Neuronal stem cell (in vitro differentiated cells): Measurements from ENCODE around the gene MEX3A.
"Not testable (repeated sequence)": the region's sequence is repeated elsewhere in the genome, so short reads cannot be mapped to it uniquely, and the experiment has no call there.

ENCODE experiments used
- DNase-seq: peaks from one replicate; pipeline ENCODE4 v3.0.0-alpha.2; 2013; ENCODE audit warnings: low spot score
- H2AFZ ChIP-seq: one replicate; pipeline ENCODE4 v1.6.1; 2013; ENCODE audit warnings: mild to moderate bottlenecking, low read length, inconsistent platforms
- H2AK5ac ChIP-seq: 2 replicates; pipeline ENCODE4 v1.6.1; 2013; ENCODE audit warnings: low read depth, mild to moderate bottlenecking, inconsistent platforms, low read length, moderate library complexity, mixed read lengths
- H2BK120ac ChIP-seq: 2 replicates; pipeline ENCODE4 v1.6.1; 2013; ENCODE audit warnings: low read depth, mild to moderate bottlenecking, inconsistent platforms, low read length, moderate library complexity, mixed read lengths
- H2BK12ac ChIP-seq: one replicate; pipeline ENCODE4 v1.6.1; 2013; ENCODE audit warnings: low read length, inconsistent platforms
- H2BK15ac ChIP-seq: 2 replicates; pipeline ENCODE4 v1.6.1; 2013; ENCODE audit warnings: mild to moderate bottlenecking, low read length, inconsistent platforms, mixed read lengths
- H2BK5ac ChIP-seq: one replicate; pipeline ENCODE4 v1.6.1; 2013; ENCODE audit warnings: inconsistent platforms, mild to moderate bottlenecking, low read length, moderate library complexity
- H3K14ac ChIP-seq: one replicate; pipeline ENCODE4 v1.6.1; 2013; ENCODE audit warnings: low read length, inconsistent platforms
- H3K18ac ChIP-seq: 2 replicates; pipeline ENCODE4 v1.6.1; 2013; ENCODE audit warnings: low read length, inconsistent platforms
- H3K23ac ChIP-seq: 2 replicates; pipeline ENCODE4 v1.6.1; 2013; ENCODE audit warnings: low read depth, mild to moderate bottlenecking, mixed read lengths, low read length, inconsistent platforms; ENCODE audit not compliant: poor library complexity
- H3K27ac ChIP-seq: replicated peaks from 3 replicates; pipeline ENCODE4 v1.5.1; 2013; ENCODE audit warnings: low read length, inconsistent platforms
- H3K27me3 ChIP-seq, 3 experiments: 2 replicates each; pipeline ENCODE4 v1.6.1; 2013; ENCODE audit warnings: low read length in 3 of 3, mild to moderate bottlenecking in 2 of 3, inconsistent platforms in 1 of 3, low read depth in 1 of 3, mixed read lengths in 1 of 3, moderate library complexity in 1 of 3; ENCODE audit not compliant: control insufficient read depth in 3 of 3, insufficient read depth in 3 of 3
- H3K36me3 ChIP-seq, 2 donors: replicated peaks in 1 of 2; 2 replicates each; pipeline ENCODE4 v1.6.1; 2013; ENCODE audit warnings: low read length in 2 of 2; ENCODE audit not compliant: control insufficient read depth in 2 of 2, insufficient read depth in 2 of 2
- H3K4ac ChIP-seq: 2 replicates; pipeline ENCODE4 v1.6.1; 2013; ENCODE audit warnings: inconsistent platforms, mild to moderate bottlenecking, low read length, moderate library complexity
- H3K4me1 ChIP-seq, 2 donors: 1 replicate in 1 of 2; 2 replicates in 1 of 2; pipeline ENCODE4 v1.6.1; 2013; ENCODE audit warnings: low read length in 2 of 2, low read depth in 1 of 2; ENCODE audit not compliant: control insufficient read depth in 2 of 2, insufficient read depth in 1 of 2
- H3K4me2 ChIP-seq: one replicate; pipeline ENCODE4 v1.6.1; 2013; ENCODE audit warnings: mild to moderate bottlenecking, low read length, inconsistent platforms; ENCODE audit not compliant: insufficient read depth, poor library complexity, severe bottlenecking
- H3K4me3 ChIP-seq, 2 donors: 2 replicates each; pipeline ENCODE4 v1.5.1; 2013; ENCODE audit warnings: low read length in 2 of 2, mild to moderate bottlenecking in 2 of 2, inconsistent platforms in 1 of 2, moderate library complexity in 1 of 2
- H3K79me1 ChIP-seq: one replicate; pipeline ENCODE4 v1.6.1; 2013; ENCODE audit warnings: low read depth, mild to moderate bottlenecking, inconsistent platforms, low read length, moderate library complexity
- H3K9ac ChIP-seq: one replicate; pipeline ENCODE4 v1.6.1; 2013; ENCODE audit warnings: mild to moderate bottlenecking, low read depth, low read length, inconsistent platforms; ENCODE audit not compliant: poor library complexity
- H3K9me3 ChIP-seq, 2 donors: replicated peaks in 1 of 2; 2 replicates each; pipeline versions ENCODE3 to v1.6.1; 2013; ENCODE audit warnings: low read length in 2 of 2, mild to moderate bottlenecking in 2 of 2, inconsistent platforms in 1 of 2, low read depth in 1 of 2, mixed read lengths in 1 of 2, moderate library complexity in 1 of 2; ENCODE audit not compliant: control insufficient read depth in 2 of 2, insufficient read depth in 1 of 2
- H4K8ac ChIP-seq: one replicate; pipeline ENCODE4 v1.6.1; 2013; ENCODE audit warnings: low read depth, mild to moderate bottlenecking, inconsistent platforms, low read length, moderate library complexity
- H4K91ac ChIP-seq: one replicate; pipeline ENCODE4 v1.6.1; 2013; ENCODE audit warnings: low read length, low read depth, mild to moderate bottlenecking, inconsistent platforms; ENCODE audit not compliant: poor library complexity
- WGBS, 2 donors: extraction: QIAGEN DNeasy Blood & Tissue Kit; methylation state at CpG; one replicate each; pipeline ENCODE4 v1.1.7; 2013; ENCODE audit warnings: missing lambda C conversion rate in 2 of 2, mixed read lengths in 1 of 2; ENCODE audit not compliant: insufficient read length in 2 of 2, insufficient replicate concordance in 1 of 2; ENCODE audit errors: extremely low coverage in 2 of 2; 5-methylcytosine and 5-hydroxymethylcytosine counted together

The MEX3A gene

DNA sequence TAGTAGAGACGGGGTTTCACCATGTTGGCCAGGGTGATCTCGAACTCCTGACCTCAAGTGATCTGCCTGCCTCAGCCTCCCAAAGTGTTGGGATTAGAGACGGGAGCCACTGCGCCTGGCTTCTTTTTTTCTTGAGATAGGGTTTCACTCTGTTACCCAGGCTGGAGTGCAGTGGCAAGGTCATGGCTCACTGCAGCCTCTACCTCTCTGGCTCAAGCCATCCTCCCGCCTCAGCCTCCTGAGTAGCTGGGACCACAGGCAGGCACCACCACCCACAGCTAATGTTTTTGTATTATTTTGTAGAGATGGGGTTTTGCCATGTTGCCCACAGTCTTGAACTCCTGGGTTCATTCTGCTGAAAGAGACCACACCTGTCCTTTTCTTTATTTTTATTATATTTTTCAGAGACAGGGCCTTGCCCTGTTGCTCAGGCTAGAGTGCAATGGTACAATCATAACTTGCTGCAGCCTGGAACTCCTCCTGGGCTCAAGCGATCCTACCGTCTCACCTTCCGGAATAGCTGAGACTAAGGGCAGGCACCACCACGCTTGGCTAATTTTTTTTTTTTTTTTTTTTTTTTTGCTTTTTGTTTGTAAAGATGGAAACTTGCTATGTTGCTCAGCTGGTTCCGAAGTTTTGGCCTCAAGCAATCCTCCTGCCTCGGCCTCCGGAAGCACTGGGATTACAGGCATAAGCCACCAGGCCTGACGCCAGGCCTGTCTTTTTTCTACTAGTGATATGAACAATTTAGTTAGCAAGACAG lies 35.3 kb upstream of the MEX3A start:
- Histone ChIP-seq H2BK120ac (no peak overlapping the region), H3K4me3 (no peak overlapping the region), H3K14ac (no peak overlapping the region), H3K9ac (no peak overlapping the region), H3K9me3 (no peaks in the 10 kb centered on the region), H4K8ac (no peak overlapping the region), H3K27me3 (peaks cover 0 to 2% (median 0%) of the 10 kb centered on the region in 3 experiments), H2BK12ac (no peak overlapping the region), H2BK15ac (no peak overlapping the region), H3K79me1 (peaks cover 5% of the 10 kb centered on the region), H3K4me2 (no peak overlapping the region), H3K36me3 (peaks cover 5 to 68% of the 10 kb centered on the region in 2 donors), H4K91ac (no peak overlapping the region), H2AK5ac (no peak overlapping the region), H2BK5ac (no peak overlapping the region), H2AFZ (no peak overlapping the region), H3K23ac (no peak overlapping the region), H3K4ac (no peak overlapping the region), H3K27ac (no peak overlapping the region), H3K4me1 (peaks cover 25 to 35% of the 10 kb centered on the region in 2 donors), H3K18ac (no peak overlapping the region)
- WGBS, 2 donors = no CpG with 5 or more reads among the region's 13 CpGs
- DNase-seq = no peak

DNA sequence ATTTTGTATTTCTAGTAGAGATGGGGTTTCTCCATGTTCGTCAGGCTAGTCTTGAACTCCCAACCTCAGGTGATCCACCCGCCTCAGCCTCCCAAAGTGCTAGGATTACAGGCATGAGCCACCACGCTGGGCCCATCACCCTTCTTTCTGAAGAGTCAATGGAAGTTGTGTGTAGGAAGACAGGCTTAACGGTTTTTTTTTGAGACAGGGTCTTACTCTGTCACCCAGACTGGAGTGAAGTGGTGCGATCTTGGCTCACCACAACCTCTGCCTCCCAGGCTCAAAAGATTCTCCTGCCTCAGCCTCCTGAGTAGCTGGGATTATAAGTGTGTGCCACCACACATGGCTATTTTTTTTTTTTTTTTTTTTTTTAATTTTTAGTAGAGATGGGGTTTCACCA lies 34.5 kb upstream of the MEX3A start:
- H4K8ac ChIP-seq, H3K4ac ChIP-seq, H2BK15ac ChIP-seq, H3K27ac ChIP-seq, H2BK12ac ChIP-seq, H4K91ac ChIP-seq, H3K79me1 ChIP-seq, H3K18ac ChIP-seq, H3K14ac ChIP-seq, H3K4me3 ChIP-seq, H2BK5ac ChIP-seq, H2AK5ac ChIP-seq, H3K9ac ChIP-seq, H3K9me3 ChIP-seq, H3K23ac ChIP-seq, H2AFZ ChIP-seq, DNase-seq, H2BK120ac ChIP-seq, H3K27me3 ChIP-seq, H3K4me2 ChIP-seq: not testable (repeated sequence)
- H3K4me1 ChIP-seq = peaks cover 21 to 28% of the 10 kb centered on the region in 2 donors
- H3K36me3 ChIP-seq = peaks cover 5 to 69% of the 10 kb centered on the region in 2 donors
- WGBS, 2 donors = no CpG with 5 or more reads among the region's 5 CpGs

DNA sequence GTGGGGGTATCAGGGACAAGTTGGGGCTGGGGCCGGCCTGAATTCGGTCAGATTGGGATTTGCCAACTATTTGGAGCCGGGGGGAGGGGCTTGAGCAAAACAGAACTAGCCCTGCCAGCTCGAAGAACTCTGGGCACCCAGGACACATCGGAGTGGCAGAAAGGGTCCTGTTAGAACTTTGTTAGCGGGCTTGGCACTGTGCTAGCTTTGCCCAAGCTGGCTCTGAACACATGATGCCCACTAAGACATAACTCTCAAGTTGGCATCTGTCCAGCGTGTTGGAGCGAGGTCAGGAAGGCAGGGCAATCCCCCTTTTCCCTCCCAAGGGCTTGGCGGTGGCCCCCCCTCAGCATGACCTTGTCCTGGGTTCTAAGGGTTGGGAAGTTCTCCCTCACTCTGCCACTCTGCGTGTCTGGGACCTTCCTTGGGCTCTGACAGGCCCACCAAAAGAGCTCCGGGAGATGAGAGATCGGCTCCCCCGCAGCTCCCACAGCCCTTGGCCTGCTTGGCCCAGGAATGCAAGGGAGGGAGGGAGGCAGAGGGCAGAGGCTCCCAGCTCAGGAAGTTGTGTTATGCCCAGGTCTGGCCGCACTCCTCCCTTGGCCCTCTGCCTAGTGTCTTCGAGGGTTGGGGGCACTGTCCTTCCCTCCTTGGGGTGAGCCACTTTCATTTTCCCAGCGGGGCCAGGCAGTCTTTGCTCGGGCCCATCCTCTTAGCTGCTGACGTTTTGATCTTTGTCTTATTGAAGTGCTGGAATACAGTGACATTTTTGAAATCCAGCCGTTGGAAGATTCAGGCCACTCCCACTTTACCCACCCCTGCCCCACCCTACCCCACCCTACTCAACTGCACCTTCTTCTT lies 33.5 kb upstream of the MEX3A start:
- peaks cover 19 to 21% of the 10 kb centered on the region in 2 donors for H3K4me1 ChIP-seq

More for the DNA sequence above, 33.5 kb upstream of the MEX3A start:
- Histone ChIP-seq H3K14ac (no peak overlapping the region), H2BK5ac (no peak overlapping the region), H3K36me3 (peaks cover 3 to 69% of the 10 kb centered on the region in 2 donors), H3K79me1 (peaks cover 2% of the 10 kb centered on the region), H3K4me3 (peak overlapping the region in 1 of 2 donors; percentile 82), H2AFZ (no peak overlapping the region), H3K4ac (no peak overlapping the region), H4K8ac (no peak overlapping the region), H2BK120ac (no peak overlapping the region), H3K18ac (peak overlapping the region; percentile 25), H3K9ac (no peak overlapping the region), H3K4me2 (peak overlapping the region; percentile 95), H2BK15ac (no peak overlapping the region), H3K9me3 (no peaks in the 10 kb centered on the region), H4K91ac (no peak overlapping the region), H3K27ac (no peak overlapping the region), H2AK5ac (no peak overlapping the region), H2BK12ac (no peak overlapping the region), H3K23ac (no peak overlapping the region), H3K27me3 (peaks cover 0 to 2% (median 0%) of the 10 kb centered on the region in 3 experiments)
- no CpG with 5 or more reads among the region's 19 CpGs for WGBS, 2 donors
- DNase-seq = no peak
